ENCODE measurements around the gene SINHCAF. TPM values are rescaled to one million over a fixed set of nuclear protein-coding genes. Genes with fewer than 3 reads are reported as not detected.

Gene SINHCAF
- total and polyA plus RNA-seq, 2 of the 8 experiments (the other 6 are each of a cell fraction or from before 2014, with no cell fraction given), result 138 to 576 TPM

DNA sequence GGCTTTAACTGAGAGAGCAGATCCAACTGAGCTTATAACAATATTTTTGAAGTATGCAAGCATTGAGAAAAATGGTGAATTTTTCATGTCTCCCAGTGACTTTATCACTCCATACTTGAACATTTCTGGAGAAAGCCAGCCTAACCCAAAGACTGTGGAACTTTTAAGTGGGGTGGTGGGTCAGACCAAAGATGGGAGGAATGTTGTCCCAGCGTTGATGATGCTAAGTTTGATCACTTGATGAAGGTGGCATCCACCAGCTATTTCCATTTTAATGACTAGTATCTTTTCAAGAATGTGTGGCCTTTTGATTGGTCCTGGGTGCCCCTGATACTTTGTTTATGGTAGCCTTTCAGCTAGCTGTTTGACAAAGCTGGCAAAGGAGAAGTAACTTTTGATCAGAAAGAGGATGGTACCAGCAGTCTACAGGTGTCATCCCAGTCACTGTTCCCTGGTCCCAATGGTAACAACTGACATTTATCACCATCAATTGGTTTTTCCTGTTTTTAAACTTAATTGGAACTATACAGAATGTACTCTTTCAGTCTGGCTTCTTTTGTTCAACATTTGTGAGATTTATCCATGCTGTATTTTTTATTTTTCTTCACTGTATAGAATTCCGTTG is 14.2 kb downstream of the SINHCAF start:
- no peak overlapping the region for H2BK15ac ChIP-seq (ENCODE audit: low read length)
- TF ChIP-seq POLR2AphosphoS5 (IDR thresholded peaks at IDR 0.05; ENCODE audit: low read depth, low read length) (peak; percentile 69), POLR2A (IDR thresholded peaks at IDR 0.05; ENCODE audit: control extremely low read depth in 1 of 2, low read depth in 2 of 2, low read length in 2 of 2) (peak; percentile 25 to 82), YY1 (IDR thresholded peaks at IDR 0.05; ENCODE audit: low read depth, low read length) (no peak), GTF2F1 (IDR thresholded peaks at IDR 0.05; ENCODE audit: borderline replicate concordance, low read depth, low read length) (no peak)
- no peak overlapping the region for H3K14ac ChIP-seq (ENCODE audit: insufficient read length)
- H3K27ac ChIP-seq (ENCODE audit: low read depth, low read length), result no peak overlapping the region
- H4K8ac ChIP-seq (ENCODE audit: extremely low read depth, insufficient read depth, low read length), result no peak overlapping the region
- DNase-seq (ENCODE audit: low read depth in 1 of 2, low spot score in 2 of 2), result no peak
- no peak overlapping the region for H3K23ac ChIP-seq (ENCODE audit: insufficient read length)
- no peak for FAIRE-seq
- H3K4me1 ChIP-seq (replicated peaks in 1 of 4; ENCODE audit: control insufficient read depth in 3 of 4, insufficient read depth in 4 of 4, low read length in 3 of 4), result peaks cover 4 to 20% (median 10%) of the 10 kb centered on the region in 4 experiments
- H3K4me2 ChIP-seq (ENCODE audit: insufficient read depth in 1 of 2, low read depth in 2 of 2, low read length in 2 of 2), result 0 out of 4 replicates have a peak overlapping the region, but pooled peaks of 1 of the 2 experiments have one; percentile 12
- no peak overlapping the region for H2AFZ ChIP-seq (ENCODE audit: low read length)
- no peak overlapping the region for H2BK5ac ChIP-seq (ENCODE audit: low read depth, low read length)
- H3K36me3 ChIP-seq (ENCODE audit: control insufficient read depth in 2 of 4, insufficient read depth in 4 of 4, low read length in 3 of 4), result peaks cover 0 to 15% (median 1%) of the 10 kb centered on the region in 4 experiments; a peak in 4 of 8 replicates
- H3K18ac ChIP-seq (ENCODE audit: extremely low read depth, low read length), result no peak overlapping the region
- H4K20me1 ChIP-seq (replicated peaks in 1 of 2; ENCODE audit: control insufficient read depth in 1 of 2, insufficient read depth in 2 of 2, low read length in 2 of 2), result peaks cover 49 to 65% of the 10 kb centered on the region in 2 experiments
- no peaks in the 10 kb centered on the region for H3K27me3 ChIP-seq (replicated peaks in 1 of 4; ENCODE audit: control insufficient read depth in 3 of 4, extremely low read depth in 1 of 4, insufficient read depth in 3 of 4, low read length in 3 of 4)
- H2BK120ac ChIP-seq (replicated peaks; ENCODE audit: low read depth, low read length), result no peak overlapping the region
- H3K79me2 ChIP-seq (ENCODE audit: control insufficient read depth in 1 of 2, insufficient read depth in 2 of 2, low read length in 2 of 2), result peaks cover 86 to 100% of the 10 kb centered on the region in 2 experiments
- no peak overlapping the region for H4K91ac ChIP-seq (replicated peaks; ENCODE audit: insufficient read length, low read length)
- no peak overlapping the region for H4K5ac ChIP-seq (ENCODE audit: insufficient read length, low read depth, low read length)
- H3K23me2 ChIP-seq (ENCODE audit: low read depth, low read length), result no peaks in the 10 kb centered on the region
- no peak overlapping the region for H3K9ac ChIP-seq (replicated peaks in 1 of 4; ENCODE audit: extremely low read depth in 1 of 4, low read depth in 3 of 4, low read length in 3 of 4)
- H2BK20ac ChIP-seq (ENCODE audit: low read length), result no peak overlapping the region
- no peak overlapping the region for H3K56ac ChIP-seq (replicated peaks; ENCODE audit: insufficient read length, low read depth, low read length)
- H2AK5ac ChIP-seq (ENCODE audit: low read depth, low read length), result no peak overlapping the region
- H3K9me3 ChIP-seq (ENCODE audit: insufficient read depth in 2 of 2, low read depth in 1 of 2, low read length in 1 of 2), result no peaks in the 10 kb centered on the region
- CTCF ChIA-PET (ENCODE audit: partially characterized antibody), result interaction anchor here (0.7 to 1.9 kb wide), 2 partner anchors 13 to 194 kb away, joined by 3 to 5 read pairs; no protein-coding TSS in a partner anchor
- H3K4me3 ChIP-seq (ENCODE audit: extremely low read depth in 1 of 4, insufficient read depth in 2 of 4, low read depth in 3 of 4, low read length in 4 of 4), result no peak overlapping the region
- POLR2A ChIA-PET (ENCODE audit: partially characterized antibody), result interaction anchor here (1.1 to 4.2 kb wide), 8 partner anchors 8 to 74 kb away, joined by 3 to 17 read pairs (median 8); partner anchors contain the start of gene SINHCAF
- H3K79me1 ChIP-seq (ENCODE audit: low read depth, low read length), result peaks cover under 1% of the 10 kb centered on the region; the same call in 1 of the 2 replicates
- 86% methylated on average over 2 of the region's 2 CpGs; no CpG with 5 or more reads in 1 of the 2 experiments for WGBS, 2 experiments (ENCODE audit: extremely low coverage in 1 of 2, insufficient coverage in 1 of 2, insufficient read length in 1 of 2, insufficient replicate concordance in 2 of 2, low coverage in 1 of 2, low lambda C conversion rate in 2 of 2, missing lambda C conversion rate in 1 of 2)
- no peak overlapping the region for H2BK12ac ChIP-seq (ENCODE audit: low read depth, low read length)
- no peak overlapping the region for H3K4ac ChIP-seq (replicated peaks; ENCODE audit: insufficient read length, low read depth, low read length)
